ENCODE data around the gene HYAL4.
"Not testable (repeated sequence)": the region's sequence is repeated elsewhere in the genome, so short reads cannot be mapped to it uniquely, and the experiment has no call there.

HYAL4 gene

GRCh38 chr7:123849855-123850254 is 4.9 kb downstream of the HYAL4 start:
- no peak for DNase-seq

- DNase-seq: not testable (repeated sequence)
Observed at GRCh38 chr7:123851404-123851803, 6.4 kb downstream of the HYAL4 start.

GRCh38 chr7:123854291-123854690 is 9.3 kb downstream of the HYAL4 start:
- DNase-seq: not testable (repeated sequence)

GRCh38 chr7:123856428-123856827 is 11.5 kb downstream of the HYAL4 start:
- DNase-seq: peak; percentile 7

- no peak for DNase-seq
Observed at GRCh38 chr7:123860848-123861247, 15.9 kb downstream of the HYAL4 start.

- no peak for DNase-seq
Observed at GRCh38 chr7:123862775-123863174, 17.8 kb downstream of the HYAL4 start.

- no peak for DNase-seq
Observed at GRCh38 chr7:123863461-123863860, 18.5 kb downstream of the HYAL4 start.

GRCh38 chr7:123864012-123864411 is 19.0 kb downstream of the HYAL4 start:
- no peak for DNase-seq

GRCh38 chr7:123864436-123864835 is 19.5 kb downstream of the HYAL4 start:
- DNase-seq: peak; percentile 25

GRCh38 chr7:123864966-123865365 is 20.0 kb downstream of the HYAL4 start:
- DNase-seq: no peak

GRCh38 chr7:123865517-123866117 is 20.6 kb downstream of the HYAL4 start:
- peak; percentile 79 for DNase-seq

GRCh38 chr7:123867225-123867624 is 22.3 kb downstream of the HYAL4 start:
- DNase-seq: no peak

- DNase-seq: peak; percentile 86
Observed at GRCh38 chr7:123871998-123872867, 27.3 kb downstream of the HYAL4 start.

GRCh38 chr7:123872908-123873307 is 27.9 kb downstream of the HYAL4 start:
- peak; percentile 4 for DNase-seq

GRCh38 chr7:123876557-123877256 is 31.7 kb downstream of the HYAL4 start:
- no peak for DNase-seq

GRCh38 chr7:123879628-123880027 is 34.7 kb downstream of the HYAL4 start:
- DNase-seq: no peak

- no peak for DNase-seq
Observed at GRCh38 chr7:123881300-123881699, 36.3 kb downstream of the HYAL4 start.

- no peak for DNase-seq
Observed at GRCh38 chr7:123883154-123883553, 38.2 kb downstream of the HYAL4 start.

- DNase-seq: no peak
Observed at GRCh38 chr7:123888192-123888591, 43.2 kb downstream of the HYAL4 start.

- DNase-seq: not testable (repeated sequence)
Observed at GRCh38 chr7:123894753-123895152, 49.8 kb downstream of the HYAL4 start.

- no peak for DNase-seq
Observed at GRCh38 chr7:123901101-123901500, 56.1 kb downstream of the HYAL4 start.

GRCh38 chr7:123905714-123906113 is 60.7 kb downstream of the HYAL4 start:
- no peak for DNase-seq

GRCh38 chr7:123916240-123916724 is 71.3 kb downstream of the HYAL4 start:
- DNase-seq: peak; percentile 74

GRCh38 chr7:123917878-123918277 is 72.9 kb downstream of the HYAL4 start:
- no peak for DNase-seq

All from NCI-H82 (cell line).